Smooth muscle cell of trachea (primary cell): ENCODE measurements around the gene CACNA2D1. TPM values are rescaled to one million over a fixed set of nuclear protein-coding genes. Genes with fewer than 3 reads are reported as not detected.

Source experiments
- total RNA-seq: library from RNA; depleted of rRNA; stranded (reverse); fragments of >200 nt; gene quantifications from 2 replicates; pipeline ENCODE4 v1.2.1, GENCODE V29; 2014

The CACNA2D1 gene
- 54.1 and 57.2 TPM in 2 replicates for total RNA-seq

DNA sequence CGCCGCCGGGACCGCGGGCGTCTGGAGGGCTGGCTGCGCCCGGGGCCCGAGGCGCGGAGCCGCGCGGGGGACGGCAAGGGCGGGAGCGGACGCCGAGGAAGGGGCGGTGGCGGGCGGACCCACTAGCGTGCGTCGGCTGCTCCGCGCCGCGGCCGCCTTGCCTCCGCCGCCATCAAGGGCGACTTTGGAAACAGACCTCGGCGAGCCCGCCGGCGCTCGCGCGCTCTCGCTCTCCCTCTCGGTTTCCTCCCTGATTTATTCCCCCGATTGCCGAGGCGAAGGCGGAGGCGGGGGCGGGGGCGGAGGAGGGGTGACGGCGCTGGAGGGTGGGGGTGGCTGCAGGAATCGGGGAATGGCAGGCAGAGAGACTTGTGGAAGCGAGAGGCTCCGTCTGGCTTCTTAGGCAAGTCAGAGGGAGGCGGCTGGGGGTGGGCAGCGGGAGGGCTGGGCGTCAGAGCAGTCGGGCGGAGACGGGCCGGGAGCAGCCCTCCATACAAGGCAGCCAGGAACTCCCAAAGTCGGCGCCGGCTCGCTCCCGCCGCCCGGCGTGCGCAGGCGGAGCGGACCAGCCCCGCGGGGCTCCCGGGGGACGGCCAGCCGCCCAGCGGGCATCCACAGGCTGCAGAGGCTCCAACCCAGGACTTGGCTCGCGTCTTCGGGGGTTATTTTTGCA, at the start of gene CACNA2D1:
CACNA2D1 (minus strand) TSS at position 231 of the 673 bp plus-strand sequence.

